Effector memory CD8-positive, alpha-beta T cell (primary cell): ENCODE data around the gene PRRG2.
"Not testable (repeated sequence)": the region's sequence is repeated elsewhere in the genome, so short reads cannot be mapped to it uniquely, and the experiment has no call there.

ENCODE experiments used
- ATAC-seq: fragments of 150-1000 bp; cut with Tn5 transposase; replicated peaks from 2 replicates; pipeline ENCODE4 v1.10.0; 2021; ENCODE audit warnings: mild to moderate bottlenecking, moderate library complexity
- DNase-seq, 3 experiments: peaks; one replicate each; pipeline ENCODE4 v3.0.0; 2021
- H3K27ac Mint-ChIP-seq, 2 donors: one replicate each; pipeline ENCODE4 v1.8.0; 2022; ENCODE audit warnings: mild to moderate bottlenecking in 2 of 2, mixed read lengths in 2 of 2, moderate library complexity in 2 of 2
- H3K27me3 Mint-ChIP-seq, 2 donors: one replicate each; pipeline ENCODE4 v1.8.0; 2022; ENCODE audit warnings: mixed read lengths in 2 of 2
- H3K36me3 Mint-ChIP-seq: one replicate; pipeline ENCODE4 v1.8.0; 2022; ENCODE audit warnings: mild to moderate bottlenecking, moderate library complexity, mixed read lengths; ENCODE audit not compliant: insufficient read depth
- H3K4me1 Mint-ChIP-seq, 2 donors: one replicate each; pipeline ENCODE4 v1.8.0; 2022; ENCODE audit warnings: low read depth in 2 of 2, mixed read lengths in 2 of 2
- H3K4me3 Mint-ChIP-seq, 2 donors: one replicate each; pipeline ENCODE4 v1.8.0; 2022; ENCODE audit warnings: mild to moderate bottlenecking in 2 of 2, mixed read lengths in 2 of 2, moderate library complexity in 2 of 2
- H3K9me3 Mint-ChIP-seq, 2 donors: one replicate each; pipeline ENCODE4 v1.8.0; 2022; ENCODE audit warnings: mixed read lengths in 2 of 2

PRRG2 gene

GRCh38 chr19:49616532-49616931 is 35.4 kb downstream of the PRRG2 start:
- ATAC-seq, result no peak
- peaks cover 73% of the 10 kb centered on the region for H3K36me3 Mint-ChIP-seq
- no peak overlapping the region for H3K4me3 Mint-ChIP-seq
- H3K9me3 Mint-ChIP-seq, result no peaks in the 10 kb centered on the region
- H3K27ac Mint-ChIP-seq, result no peak overlapping the region
- no peaks in the 10 kb centered on the region for H3K27me3 Mint-ChIP-seq
- peaks cover 23 to 25% of the 10 kb centered on the region in 2 donors for H3K4me1 Mint-ChIP-seq
- no peak for DNase-seq

- Mint-ChIP-seq H3K36me3 (peaks cover 74% of the 10 kb centered on the region), H3K9me3 (no peaks in the 10 kb centered on the region), H3K4me1 (peaks cover 23 to 25% of the 10 kb centered on the region in 2 donors), H3K27ac (no peak overlapping the region), H3K4me3 (no peak overlapping the region), H3K27me3 (no peaks in the 10 kb centered on the region)
- DNase-seq (no peak), ATAC-seq (no peak)
Observed at GRCh38 chr19:49616945-49617344, 35.8 kb downstream of the PRRG2 start.

- peaks cover 81% of the 10 kb centered on the region for H3K36me3 Mint-ChIP-seq
- H3K27ac Mint-ChIP-seq, result peak overlapping the region in 1 of 2 donors; percentile 82
- H3K27me3 Mint-ChIP-seq, result not testable (repeated sequence)
Observed at GRCh38 chr19:49617860-49618259, 36.7 kb downstream of the PRRG2 start.

GRCh38 chr19:49624967-49625910 is 44.1 kb downstream of the PRRG2 start:
- no peaks in the 10 kb centered on the region for H3K27me3 Mint-ChIP-seq
- no peaks in the 10 kb centered on the region for H3K4me1 Mint-ChIP-seq
- H3K27ac Mint-ChIP-seq, result peak overlapping the region in 1 of 2 donors; percentile 3
- peaks cover 44% of the 10 kb centered on the region for H3K36me3 Mint-ChIP-seq
- no peak overlapping the region for H3K4me3 Mint-ChIP-seq
- ATAC-seq (no peak), DNase-seq (no peak)
- no peaks in the 10 kb centered on the region for H3K9me3 Mint-ChIP-seq

More at GRCh38 chr19:49617860-49618259, 36.7 kb downstream of the PRRG2 start:
- peaks cover 19 to 21% of the 10 kb centered on the region in 2 donors for H3K4me1 Mint-ChIP-seq
- H3K9me3 Mint-ChIP-seq, DNase-seq, H3K4me3 Mint-ChIP-seq, ATAC-seq: not testable (repeated sequence)

- ATAC-seq (no peak), DNase-seq (no peak)
- no peaks in the 10 kb centered on the region for H3K27me3 Mint-ChIP-seq
- H3K36me3 Mint-ChIP-seq, result peaks cover 42% of the 10 kb centered on the region
- no peaks in the 10 kb centered on the region for H3K9me3 Mint-ChIP-seq
- H3K4me3 Mint-ChIP-seq, result no peak overlapping the region
- peak overlapping the region in 1 of 2 donors; percentile 65 for H3K27ac Mint-ChIP-seq
- H3K4me1 Mint-ChIP-seq, result no peaks in the 10 kb centered on the region
Observed at GRCh38 chr19:49626226-49626625, 45.1 kb downstream of the PRRG2 start.

GRCh38 chr19:49629659-49630058 is 48.5 kb downstream of the PRRG2 start:
- H3K36me3 Mint-ChIP-seq, result peaks cover 22% of the 10 kb centered on the region
- H3K27me3 Mint-ChIP-seq, result no peaks in the 10 kb centered on the region
- H3K9me3 Mint-ChIP-seq, result no peaks in the 10 kb centered on the region
- ATAC-seq (no peak), DNase-seq (no peak)
- no peaks in the 10 kb centered on the region for H3K4me1 Mint-ChIP-seq
- H3K27ac Mint-ChIP-seq, result peak overlapping the region; percentile 3 to 65
- no peak overlapping the region for H3K4me3 Mint-ChIP-seq

- H3K27me3 Mint-ChIP-seq, result no peaks in the 10 kb centered on the region
- H3K4me3 Mint-ChIP-seq, result no peak overlapping the region
- peaks cover 24% of the 10 kb centered on the region for H3K36me3 Mint-ChIP-seq
- peaks cover 0 to 8% of the 10 kb centered on the region in 2 donors for H3K4me1 Mint-ChIP-seq
- no peak for ATAC-seq
- no peaks in the 10 kb centered on the region for H3K9me3 Mint-ChIP-seq
- no peak for DNase-seq
- H3K27ac Mint-ChIP-seq, result peak overlapping the region; percentile 1 to 16
Observed at GRCh38 chr19:49631014-49631588, 50.0 kb downstream of the PRRG2 start.

- peak overlapping the region in 1 of 2 donors; percentile 1 for H3K27ac Mint-ChIP-seq
- ATAC-seq (no peak), DNase-seq (no peak)
- no peak overlapping the region for H3K4me3 Mint-ChIP-seq
- H3K27me3 Mint-ChIP-seq, result no peaks in the 10 kb centered on the region
- peaks cover 0 to 8% of the 10 kb centered on the region in 2 donors for H3K4me1 Mint-ChIP-seq
- H3K36me3 Mint-ChIP-seq, result peaks cover 19% of the 10 kb centered on the region
- no peaks in the 10 kb centered on the region for H3K9me3 Mint-ChIP-seq
Observed at GRCh38 chr19:49631610-49632192, 50.6 kb downstream of the PRRG2 start.

GRCh38 chr19:49632576-49632975 is 51.5 kb downstream of the PRRG2 start:
- Mint-ChIP-seq H3K4me1 (peaks cover under 1 to 8% of the 10 kb centered on the region in 2 donors), H3K9me3 (no peaks in the 10 kb centered on the region), H3K27ac (no peak overlapping the region), H3K36me3 (peaks cover 14% of the 10 kb centered on the region), H3K27me3 (no peaks in the 10 kb centered on the region), H3K4me3 (no peak overlapping the region)
- no peak for DNase-seq
- no peak for ATAC-seq

GRCh38 chr19:49633273-49633672 is 52.2 kb downstream of the PRRG2 start:
- Mint-ChIP-seq H3K36me3 (peaks cover 14% of the 10 kb centered on the region), H3K4me1 (peaks cover 7 to 12% of the 10 kb centered on the region in 2 donors)
- not testable (repeated sequence) for H3K27me3 Mint-ChIP-seq, H3K27ac Mint-ChIP-seq, H3K9me3 Mint-ChIP-seq, DNase-seq, H3K4me3 Mint-ChIP-seq, ATAC-seq

GRCh38 chr19:49635530-49636232 is 54.6 kb downstream of the PRRG2 start:
- Mint-ChIP-seq H3K9me3 (no peaks in the 10 kb centered on the region), H3K4me3 (no peak overlapping the region), H3K36me3 (peaks cover 24% of the 10 kb centered on the region), H3K4me1 (peaks cover 24 to 25% of the 10 kb centered on the region in 2 donors), H3K27ac (peak overlapping the region in 1 of 2 donors; percentile 87), H3K27me3 (no peaks in the 10 kb centered on the region)
- no peak for ATAC-seq
- no peak for DNase-seq

- peaks cover 25% of the 10 kb centered on the region for H3K36me3 Mint-ChIP-seq
- H3K27ac Mint-ChIP-seq, result peak overlapping the region in 1 of 2 donors; percentile 87
- ATAC-seq, result no peak
Observed at GRCh38 chr19:49636233-49636932, 55.3 kb downstream of the PRRG2 start.

More at GRCh38 chr19:49636233-49636932, 55.3 kb downstream of the PRRG2 start:
- no peak overlapping the region for H3K4me3 Mint-ChIP-seq
- H3K9me3 Mint-ChIP-seq, result no peaks in the 10 kb centered on the region
- H3K27me3 Mint-ChIP-seq, result no peaks in the 10 kb centered on the region
- DNase-seq, result no peak
- H3K4me1 Mint-ChIP-seq, result peaks cover 28 to 30% of the 10 kb centered on the region in 2 donors
